Muscle of leg (tissue), 11 donors: ENCODE measurements around the gene SPRYD4. TPM values are rescaled to one million over a fixed set of nuclear protein-coding genes. Genes with fewer than 3 reads are reported as not detected.
"Not testable (repeated sequence)": the region's sequence is repeated elsewhere in the genome, so short reads cannot be mapped to it uniquely, and the experiment has no call there.

Experiments
- DNase-seq: peaks from one replicate; pipeline ENCODE4 v3.0.0; 2013
- H3K27ac ChIP-seq: one replicate; pipeline ENCODE4 v1.5.1; 2013; ENCODE audit warnings: mild to moderate bottlenecking, low read length, control low read depth
- H3K27me3 ChIP-seq: one replicate; pipeline ENCODE4 v1.6.1; 2013; ENCODE audit warnings: low read length; ENCODE audit not compliant: control insufficient read depth, insufficient read depth
- H3K36me3 ChIP-seq: one replicate; pipeline ENCODE4 v1.6.1; 2013; ENCODE audit warnings: low read length; ENCODE audit not compliant: control insufficient read depth, insufficient read depth
- H3K4me1 ChIP-seq: one replicate; pipeline ENCODE4 v1.6.1; 2013; ENCODE audit warnings: low read length; ENCODE audit not compliant: control insufficient read depth, insufficient read depth
- H3K4me3 ChIP-seq: one replicate; pipeline ENCODE4 v1.5.1; 2013; ENCODE audit warnings: low read length, control low read depth
- H3K9me3 ChIP-seq: replicated peaks from 2 replicates; pipeline ENCODE4 v1.6.1; 2013; ENCODE audit warnings: low read depth, low read length; ENCODE audit not compliant: control insufficient read depth
- WGBS: methylation state at CpG from one replicate; pipeline ENCODE4 v1.1.5; 2013; ENCODE audit warnings: missing lambda C conversion rate; ENCODE audit not compliant: insufficient coverage; 5-methylcytosine and 5-hydroxymethylcytosine counted together
- polyA plus RNA-seq, 8 donors: library from polyadenylated mRNA; unstranded; fragments of 120-200 nt; gene quantifications; one replicate each; pipeline versions ENCODE4 v1.2.1 to v1.2.3, GENCODE V29; 2013; ENCODE audit warnings: inconsistent platforms in 1 of 8, low replicate concordance in 1 of 8; ENCODE audit not compliant: insufficient read length in 8 of 8, insufficient read depth in 1 of 8
- total RNA-seq: library from RNA; stranded (reverse); fragments of 120-200 nt; gene quantifications from one replicate; pipeline ENCODE4 v1.2.4, GENCODE V29; 2013

SPRYD4 gene
- total and polyA plus RNA-seq, 9 donors, result 1.4 to 2.7 (median 1.9) TPM

GRCh38 chr12:56443208-56443607 lies 25.2 kb upstream of the SPRYD4 start:
- not testable (repeated sequence) for DNase-seq, H3K4me1 ChIP-seq, H3K27me3 ChIP-seq, H3K36me3 ChIP-seq, H3K4me3 ChIP-seq, H3K9me3 ChIP-seq, H3K27ac ChIP-seq
- 93% methylated on average over 2 of the region's 2 CpGs for WGBS

- H3K27me3 ChIP-seq, result no peaks in the 10 kb centered on the region
- no peaks in the 10 kb centered on the region for H3K9me3 ChIP-seq
- peak within 1 kb of the TSS; percentile 77 for H3K4me3 ChIP-seq
- H3K36me3 ChIP-seq, result no peaks in the 10 kb centered on the region
- WGBS, result under 1% methylated on average over 54 of the region's 58 CpGs
- DNase-seq, result peak; percentile 97
- peaks cover 7% of the 10 kb centered on the region for H3K4me1 ChIP-seq
- peak within 1 kb of the TSS; percentile 97 for H3K27ac ChIP-seq
These were observed 19.3 kb upstream of the SPRYD4 start, which contains the start of gene TIMELESS for GRCh38 chr12:56448860-56449621. TIMELESS (minus strand) TSS chr12:56449426; CDS start chr12:56434170, 15,256 bp downstream.

- Histone ChIP-seq H3K4me3 (peak overlapping the region; percentile 77), H3K27me3 (peaks cover 5% of the 10 kb centered on the region), H3K9me3 (no peaks in the 10 kb centered on the region), H3K4me1 (peaks cover 7% of the 10 kb centered on the region), H3K36me3 (no peaks in the 10 kb centered on the region), H3K27ac (peak overlapping the region; percentile 97)
- 6% methylated on average over 2 of the region's 5 CpGs for WGBS
- no peak for DNase-seq
These were observed 18.8 kb upstream of the SPRYD4 start for GRCh38 chr12:56449622-56449984.

- no peak overlapping the region for H3K4me3 ChIP-seq
- H3K27ac ChIP-seq, result no peak overlapping the region
- WGBS, result 63% methylated on average over 3 of the region's 3 CpGs
These were observed 18.1 kb upstream of the SPRYD4 start for GRCh38 chr12:56450241-56450640.

GRCh38 chr12:56451147-56451546 lies 17.2 kb upstream of the SPRYD4 start:
- Histone ChIP-seq H3K9me3 (no peaks in the 10 kb centered on the region), H3K4me1 (peaks cover 7% of the 10 kb centered on the region), H3K27me3 (peaks cover 7% of the 10 kb centered on the region), H3K4me3 (no peak overlapping the region), H3K36me3 (no peaks in the 10 kb centered on the region), H3K27ac (no peak overlapping the region)
- DNase-seq, result no peak
- 100% methylated on average over 1 of the region's 5 CpGs for WGBS

More at GRCh38 chr12:56450241-56450640, 18.1 kb upstream of the SPRYD4 start:
- peaks cover 7% of the 10 kb centered on the region for H3K4me1 ChIP-seq
- no peak for DNase-seq
- no peaks in the 10 kb centered on the region for H3K9me3 ChIP-seq
- peaks cover 7% of the 10 kb centered on the region for H3K27me3 ChIP-seq
- no peaks in the 10 kb centered on the region for H3K36me3 ChIP-seq

- no peak within 1 kb of the TSS for H3K27ac ChIP-seq
- peaks cover 5% of the 10 kb centered on the region for H3K4me1 ChIP-seq
- H3K4me3 ChIP-seq, result no peak within 1 kb of the TSS
- WGBS, result 86% methylated on average over 2 of the region's 5 CpGs
- no peaks in the 10 kb centered on the region for H3K9me3 ChIP-seq
- no peaks in the 10 kb centered on the region for H3K36me3 ChIP-seq
- H3K27me3 ChIP-seq, result peaks cover 7% of the 10 kb centered on the region
- no peak for DNase-seq
These were observed 13.8 kb upstream of the SPRYD4 start, which contains the start of gene MIP for GRCh38 chr12:56454557-56454956. MIP (minus strand) TSS chr12:56454657; CDS start chr12:56454613, 44 bp downstream.

- Histone ChIP-seq H3K27me3 (peaks cover 7% of the 10 kb centered on the region), H3K36me3 (no peaks in the 10 kb centered on the region), H3K4me1 (peaks cover under 1% of the 10 kb centered on the region), H3K9me3 (no peaks in the 10 kb centered on the region), H3K4me3 (no peak overlapping the region), H3K27ac (no peak overlapping the region)
- WGBS, result no CpG with 5 or more reads among the region's 4 CpGs
- no peak for DNase-seq
These were observed 10.6 kb upstream of the SPRYD4 start for GRCh38 chr12:56457817-56458216.

- H3K27me3 ChIP-seq, result no peaks in the 10 kb centered on the region
- no peaks in the 10 kb centered on the region for H3K4me1 ChIP-seq
- H3K36me3 ChIP-seq, result no peaks in the 10 kb centered on the region
- no peaks in the 10 kb centered on the region for H3K9me3 ChIP-seq
- DNase-seq, result no peak
- H3K4me3 ChIP-seq, result no peak overlapping the region
- no peak overlapping the region for H3K27ac ChIP-seq
- 74% methylated on average over 6 of the region's 11 CpGs for WGBS
These were observed 6.9 kb upstream of the SPRYD4 start for GRCh38 chr12:56461235-56462159.

- H3K27me3 ChIP-seq, result no peaks in the 10 kb centered on the region
- H3K27ac ChIP-seq, result no peak overlapping the region
- H3K36me3 ChIP-seq, result no peaks in the 10 kb centered on the region
- DNase-seq, result no peak
- no peak overlapping the region for H3K4me3 ChIP-seq
- no peaks in the 10 kb centered on the region for H3K9me3 ChIP-seq
- no peaks in the 10 kb centered on the region for H3K4me1 ChIP-seq
These were observed 5.8 kb upstream of the SPRYD4 start for GRCh38 chr12:56462565-56462964.
